ENCODE measurements around the gene CACNA1C.

CACNA1C gene

GRCh38 chr12:2171672-2172426, 119.1 kb downstream of the CACNA1C start:
- no peak for DNase-seq (ENCODE audit: low read depth)

- DNase-seq (ENCODE audit: low read depth) = no peak
These were observed 119.9 kb downstream of the CACNA1C start for GRCh38 chr12:2172491-2173214.

- DNase-seq (ENCODE audit: low read depth) = no peak
These were observed 121.2 kb downstream of the CACNA1C start for GRCh38 chr12:2173971-2174370.

GRCh38 chr12:2177003-2177402, 124.2 kb downstream of the CACNA1C start:
- no peak for DNase-seq (ENCODE audit: low read depth)

- DNase-seq (ENCODE audit: low read depth) = no peak
These were observed 125.0 kb downstream of the CACNA1C start for GRCh38 chr12:2177751-2178150.

GRCh38 chr12:2179058-2179457, 126.3 kb downstream of the CACNA1C start:
- DNase-seq (ENCODE audit: low read depth) = no peak

- DNase-seq (ENCODE audit: low read depth) = no peak
These were observed 127.4 kb downstream of the CACNA1C start for GRCh38 chr12:2179953-2180736.

- DNase-seq (ENCODE audit: low read depth) = no peak
These were observed 127.9 kb downstream of the CACNA1C start for GRCh38 chr12:2180737-2181082.

GRCh38 chr12:2183556-2184541, 131.1 kb downstream of the CACNA1C start:
- DNase-seq (ENCODE audit: low read depth) = no peak

- DNase-seq (ENCODE audit: low read depth) = no peak
These were observed 133.1 kb downstream of the CACNA1C start for GRCh38 chr12:2185751-2186341.

GRCh38 chr12:2187195-2187945, 134.6 kb downstream of the CACNA1C start:
- DNase-seq (ENCODE audit: low read depth) = no peak

- DNase-seq (ENCODE audit: low read depth) = no peak
These were observed 137.3 kb downstream of the CACNA1C start for GRCh38 chr12:2190085-2190484.

GRCh38 chr12:2190896-2191533, 138.2 kb downstream of the CACNA1C start:
- no peak for DNase-seq (ENCODE audit: low read depth)

GRCh38 chr12:2191534-2192153, 138.9 kb downstream of the CACNA1C start:
- DNase-seq (ENCODE audit: low read depth) = no peak

- DNase-seq (ENCODE audit: low read depth) = no peak
These were observed 139.4 kb downstream of the CACNA1C start for GRCh38 chr12:2192231-2192630.

- no peak for DNase-seq (ENCODE audit: low read depth)
These were observed 141.3 kb downstream of the CACNA1C start for GRCh38 chr12:2194060-2194459.

- no peak for DNase-seq (ENCODE audit: low read depth)
These were observed 141.8 kb downstream of the CACNA1C start for GRCh38 chr12:2194571-2194970.

- DNase-seq (ENCODE audit: low read depth) = no peak
These were observed 142.3 kb downstream of the CACNA1C start for GRCh38 chr12:2195085-2195484.

GRCh38 chr12:2198005-2198501, 145.3 kb downstream of the CACNA1C start:
- DNase-seq (ENCODE audit: low read depth) = no peak
